ENCODE data around the gene RAB36.

GRCh38 chr22:23105919-23106318 lies 39.4 kb upstream of the RAB36 start:
- no peak for TF ChIP-seq CTCF (IDR thresholded peaks at IDR 0.05 in 4 of 5, conservative IDR thresholded peaks at IDR 0.05 in 1 of 5)
- TF ChIP-seq POLR2A (IDR thresholded peaks at IDR 0.05) = no peak

All from gastrocnemius medialis (tissue), 4 donors.